HG02943 (cell line): Measurements from ENCODE around the gene ZFAND3.
"Not testable (repeated sequence)": the region's sequence is repeated elsewhere in the genome, so short reads cannot be mapped to it uniquely, and the experiment has no call there.

Experiments
- ATAC-seq: cut with Tn5 transposase; IDR thresholded peaks from one replicate; pipeline ENCODE4 v1.9.1; 2021; ENCODE audit warnings: mild to moderate bottlenecking, low read depth, moderate library complexity; ENCODE audit not compliant: unreplicated experiment

Gene ZFAND3

DNA sequence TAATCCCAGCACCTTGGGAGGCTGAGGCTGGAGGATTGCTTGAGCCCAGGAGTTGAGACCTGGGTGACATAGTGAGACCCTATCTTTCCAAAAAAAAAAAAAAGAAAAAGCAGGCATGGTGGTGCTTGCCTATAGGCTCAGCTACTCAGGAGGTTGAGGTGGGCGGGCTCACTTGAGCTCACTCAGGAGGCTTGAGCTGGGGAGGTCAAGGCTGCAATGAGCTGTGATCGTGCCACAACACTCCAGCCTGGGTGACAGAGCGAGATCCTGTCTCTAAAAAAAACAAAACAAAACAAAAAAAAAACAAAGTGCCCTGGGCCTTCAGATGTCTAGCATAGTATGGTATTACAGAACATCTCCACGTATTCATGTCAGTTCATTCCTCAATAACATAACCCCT lies 42.9 kb downstream of the ZFAND3 start:
- no peak for ATAC-seq

DNA sequence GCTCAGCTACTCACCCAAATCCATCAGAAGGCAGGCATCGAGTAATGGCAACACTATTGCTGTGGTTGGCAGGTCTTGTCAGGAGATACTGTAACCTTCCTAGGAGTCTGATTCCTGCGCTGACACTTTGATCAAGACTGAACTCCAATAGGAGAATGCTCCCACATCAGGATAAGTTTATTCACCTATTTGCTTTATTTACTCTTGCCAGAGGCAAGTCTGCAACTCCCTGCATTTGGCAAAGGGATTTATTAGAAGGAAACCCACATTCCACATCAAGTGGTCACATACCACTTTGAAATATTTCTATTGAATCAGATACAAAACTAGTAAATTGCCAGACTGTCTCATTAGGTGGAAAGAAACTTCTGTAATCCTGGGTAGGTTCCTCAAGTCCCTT lies 43.5 kb downstream of the ZFAND3 start:
- no peak for ATAC-seq

DNA sequence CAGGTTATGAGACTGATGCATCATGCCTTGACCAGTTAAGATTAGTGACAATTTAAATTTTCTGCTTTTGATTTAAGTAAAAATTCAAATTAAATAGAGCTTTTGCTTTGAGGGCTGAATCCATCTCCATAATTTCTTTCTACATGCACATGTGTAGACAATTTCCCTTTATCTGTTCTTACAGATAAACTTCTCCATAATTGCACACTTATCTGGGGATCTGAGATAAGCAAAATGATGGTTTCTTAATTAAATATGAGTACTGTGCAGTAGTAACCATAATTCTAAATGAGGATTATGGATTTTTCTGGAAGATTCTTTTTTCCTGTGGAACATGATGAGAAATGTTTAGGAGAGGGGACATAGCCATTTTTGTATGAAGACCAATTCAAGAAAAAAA lies 44.7 kb downstream of the ZFAND3 start:
- ATAC-seq = no peak

DNA sequence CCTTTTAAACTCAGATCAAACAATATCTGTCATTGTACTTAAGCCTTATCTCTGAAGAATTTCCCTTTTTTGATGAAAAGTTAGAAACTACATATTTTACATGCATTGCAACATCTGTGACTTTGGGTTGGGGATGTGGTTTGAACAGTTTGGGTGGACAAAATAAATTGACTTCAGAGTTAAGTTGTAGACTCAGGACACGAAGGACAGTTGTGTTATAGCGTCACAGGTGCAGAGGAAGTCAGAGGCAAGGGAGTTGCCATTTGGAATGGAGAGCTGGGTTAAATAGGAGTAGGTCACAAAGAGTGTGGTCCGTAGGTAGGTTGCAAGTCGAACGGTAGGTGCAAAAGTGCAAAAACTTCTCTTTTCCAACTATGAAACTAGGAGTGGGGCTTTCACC lies 46.0 kb downstream of the ZFAND3 start:
- no peak for ATAC-seq

DNA sequence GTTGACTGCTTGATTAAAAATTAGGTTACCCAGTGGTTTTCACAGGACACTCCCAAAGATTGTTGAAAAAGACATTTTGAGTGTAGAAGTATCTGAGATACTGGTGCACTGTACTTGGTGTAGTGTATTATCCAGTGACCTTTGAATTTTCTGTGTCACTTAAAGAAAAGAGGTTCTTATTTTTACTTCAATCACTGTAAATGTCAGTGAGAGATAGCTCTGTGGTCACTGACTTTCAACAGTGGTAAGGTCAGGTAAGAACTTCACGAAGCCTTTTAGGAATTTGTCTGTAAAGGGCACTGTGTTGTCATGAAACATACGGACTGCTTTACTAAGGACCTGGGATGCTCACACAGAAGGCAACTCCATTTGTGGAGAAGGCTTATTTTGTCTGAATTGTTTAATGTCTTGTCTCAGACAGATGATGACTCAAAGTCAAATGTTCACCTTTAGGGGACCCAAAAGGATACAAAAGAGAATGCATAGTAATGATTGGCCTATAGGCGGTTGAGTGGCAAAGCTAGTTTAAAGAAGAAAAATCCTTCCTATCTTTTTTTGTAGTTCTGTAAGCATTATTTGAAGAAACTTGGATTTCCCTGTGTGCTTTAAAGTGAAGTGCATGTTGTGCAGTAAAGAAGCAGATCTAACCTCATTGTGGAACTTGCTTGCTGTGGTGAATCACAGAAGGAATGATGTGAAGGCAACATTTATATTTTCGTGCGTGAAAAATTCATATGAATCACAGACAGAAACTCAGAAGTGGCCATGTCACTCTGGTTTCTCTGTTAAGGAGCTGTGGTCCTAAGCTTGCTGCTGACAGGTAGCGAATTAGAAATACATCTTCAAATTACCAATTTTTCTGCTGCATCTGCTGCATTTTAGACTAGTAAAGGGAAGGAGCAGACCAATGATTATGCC lies 47.3 kb downstream of the ZFAND3 start:
- no peak for ATAC-seq

DNA sequence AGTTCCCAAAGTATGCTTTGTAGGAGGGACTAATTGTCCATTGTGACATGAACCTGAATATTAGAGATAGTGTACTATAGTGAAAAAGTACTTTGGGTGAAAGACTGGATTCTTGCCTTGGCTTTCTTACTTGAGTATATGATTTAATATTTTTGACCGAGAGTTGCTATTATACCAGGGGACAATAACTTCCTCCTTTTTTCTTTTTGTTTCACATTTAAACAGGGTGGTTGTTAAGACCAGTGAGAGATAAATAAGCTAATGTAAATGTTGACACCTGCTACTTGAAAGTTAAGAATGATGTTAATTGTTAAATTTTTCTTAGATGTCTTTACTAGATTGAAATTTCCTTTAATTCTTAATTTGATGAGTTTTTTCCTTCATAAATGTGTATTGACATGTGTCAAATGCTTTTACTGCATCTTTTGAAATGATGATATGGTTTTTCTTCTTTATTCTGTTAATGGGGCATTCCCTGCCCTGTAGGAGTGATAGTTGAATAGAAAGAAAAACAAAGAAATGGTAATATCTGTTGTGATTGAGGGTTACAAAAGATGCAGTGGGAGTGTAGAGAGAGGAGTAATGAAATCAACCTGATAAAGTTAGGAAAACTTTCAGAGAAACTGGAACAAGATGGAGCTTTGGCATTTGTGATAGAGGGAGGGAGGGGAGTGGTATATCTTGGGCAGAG lies 48.4 kb downstream of the ZFAND3 start:
- ATAC-seq = no peak

DNA sequence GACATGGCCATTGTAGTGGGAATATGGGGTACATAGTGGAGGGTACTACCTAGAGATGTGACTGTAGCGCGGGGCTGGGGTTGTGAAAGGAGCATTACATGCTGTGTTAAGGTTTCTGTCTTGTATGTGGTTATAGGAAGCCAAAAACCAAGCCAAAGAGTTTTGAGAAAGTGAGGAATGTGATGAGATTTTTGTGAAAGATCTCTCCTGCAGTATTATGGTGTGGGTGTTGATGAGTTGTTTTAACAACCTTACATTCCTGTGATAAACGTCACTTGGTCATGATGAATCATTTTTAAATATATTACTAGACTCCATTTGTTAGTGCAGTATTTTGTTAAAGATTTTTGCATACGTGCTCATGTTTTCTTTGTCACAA lies 48.9 kb downstream of the ZFAND3 start:
- ATAC-seq = no peak

DNA sequence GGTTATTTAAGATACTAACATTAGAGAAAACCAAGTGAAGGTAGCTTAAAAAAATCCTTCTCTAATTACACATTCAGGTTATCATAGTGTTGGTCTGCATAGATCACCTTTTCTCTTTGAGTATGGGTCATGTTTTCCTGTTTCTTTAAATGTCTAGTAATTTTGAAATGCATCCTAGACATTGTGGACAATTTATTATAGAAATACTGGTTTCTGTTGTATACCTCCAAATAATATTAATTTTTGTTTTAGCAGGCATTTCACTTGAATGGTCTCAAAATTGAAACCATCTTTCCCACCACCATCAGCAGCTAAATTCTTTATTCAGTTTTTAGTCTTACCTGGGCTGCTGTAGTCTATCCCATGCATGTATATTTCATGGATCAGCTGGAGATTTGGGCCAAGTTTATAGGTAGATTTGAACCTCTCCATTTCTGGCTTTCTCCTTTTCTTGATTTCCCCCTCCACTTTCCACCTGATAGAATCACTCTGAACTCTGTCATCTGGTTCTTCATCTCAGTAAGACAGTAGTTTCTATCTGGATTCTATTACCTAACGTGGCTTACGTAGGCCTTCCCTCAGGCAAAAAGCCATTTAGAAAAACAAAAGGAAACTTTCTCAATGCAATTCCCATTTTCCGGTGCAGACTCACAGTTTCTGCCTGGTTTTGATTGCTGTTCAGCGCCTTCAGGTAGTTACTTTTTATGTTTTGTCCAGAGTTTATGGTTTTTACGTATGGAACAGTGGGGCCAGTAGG lies 52.3 kb downstream of the ZFAND3 start:
- ATAC-seq = no peak

DNA sequence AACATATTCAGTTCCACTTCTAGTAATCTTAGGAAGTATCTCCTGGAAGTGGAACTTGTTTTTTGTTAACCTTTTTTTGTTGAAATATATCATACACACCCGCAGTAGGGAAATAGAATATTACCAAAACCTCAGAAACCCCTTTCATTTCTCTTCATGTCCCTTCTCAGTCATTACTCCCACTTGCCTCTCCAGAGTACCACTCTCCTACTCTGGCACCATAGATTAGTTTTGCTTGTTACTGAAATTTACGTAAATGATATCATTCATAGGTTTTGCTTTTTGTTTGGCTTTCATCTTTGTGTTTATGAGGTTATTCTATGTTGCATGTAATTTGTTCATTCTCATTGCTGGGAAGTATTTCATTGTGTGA lies 52.8 kb downstream of the ZFAND3 start:
- ATAC-seq = no peak

DNA sequence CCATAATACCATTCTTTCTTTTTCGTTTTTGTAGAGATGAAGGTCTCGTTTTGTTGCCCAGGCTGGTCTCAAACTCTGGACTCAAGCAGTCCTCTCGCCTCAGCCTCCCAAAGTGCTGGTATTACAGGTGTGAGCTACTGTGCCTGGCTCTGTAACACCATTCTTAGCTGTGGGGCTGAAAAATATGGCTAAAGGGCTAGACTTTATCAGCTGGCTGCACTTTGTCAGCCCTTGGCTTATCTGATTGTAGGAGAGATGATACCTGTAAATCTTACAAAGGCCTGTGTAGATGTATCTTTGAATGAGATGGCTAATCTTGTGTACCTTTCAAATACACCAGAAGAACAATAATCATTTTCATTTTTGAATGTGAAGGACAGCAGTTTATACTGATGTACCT lies 55.2 kb downstream of the ZFAND3 start:
- no peak for ATAC-seq

DNA sequence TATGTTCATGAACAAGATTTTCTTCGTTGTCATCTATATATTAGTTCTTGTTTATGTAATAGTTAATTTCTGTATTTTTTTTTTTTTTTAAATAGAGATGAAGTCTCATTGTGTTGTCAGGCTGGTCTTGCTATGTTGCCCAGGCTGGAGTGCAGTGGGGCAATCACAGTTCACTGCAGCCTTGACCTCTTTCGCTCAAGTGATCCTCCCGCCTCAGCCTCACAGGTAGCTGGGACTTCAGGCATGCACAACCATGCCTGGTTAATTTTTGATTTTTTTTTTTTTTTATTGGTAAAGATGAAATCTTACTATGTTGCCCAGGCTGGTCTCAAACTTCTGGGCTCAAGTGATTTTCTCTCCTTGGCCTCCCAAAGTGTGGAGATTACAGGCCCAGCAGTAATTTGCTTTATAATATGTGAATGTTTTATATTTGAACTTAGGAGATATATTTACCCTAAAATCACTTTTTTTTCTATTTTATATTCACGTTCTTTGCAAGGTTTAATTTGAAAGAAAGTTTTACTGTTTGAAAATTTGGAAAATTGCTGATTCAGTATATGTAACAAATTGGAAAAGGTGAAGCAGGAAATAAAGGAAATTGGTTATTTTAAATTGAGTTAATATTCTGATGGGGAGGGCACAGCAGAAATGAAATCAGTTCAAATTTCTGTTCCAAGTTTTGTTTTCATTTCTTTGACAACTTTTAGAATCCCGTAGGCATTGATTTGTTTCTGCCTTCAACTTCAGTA lies 56.2 kb downstream of the ZFAND3 start:
- ATAC-seq = no peak

DNA sequence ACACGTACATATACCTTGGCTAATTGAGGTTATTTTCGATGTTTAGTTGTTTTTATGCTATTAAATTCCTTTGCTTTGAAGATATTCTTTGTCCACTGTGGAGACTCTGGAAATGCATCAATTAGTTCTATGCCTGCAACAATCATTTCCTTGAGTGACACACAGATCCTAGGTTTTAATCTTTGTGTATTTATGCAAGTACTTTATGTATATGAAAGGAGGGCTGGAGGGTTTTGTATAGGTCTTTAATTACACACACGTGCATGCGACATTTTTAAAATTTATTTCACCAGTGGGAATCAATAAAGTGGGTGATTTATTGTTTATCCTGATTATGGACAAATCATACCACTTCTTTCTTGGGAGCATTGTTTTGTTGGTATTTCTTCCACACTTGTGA lies 57.3 kb downstream of the ZFAND3 start:
- no peak for ATAC-seq

DNA sequence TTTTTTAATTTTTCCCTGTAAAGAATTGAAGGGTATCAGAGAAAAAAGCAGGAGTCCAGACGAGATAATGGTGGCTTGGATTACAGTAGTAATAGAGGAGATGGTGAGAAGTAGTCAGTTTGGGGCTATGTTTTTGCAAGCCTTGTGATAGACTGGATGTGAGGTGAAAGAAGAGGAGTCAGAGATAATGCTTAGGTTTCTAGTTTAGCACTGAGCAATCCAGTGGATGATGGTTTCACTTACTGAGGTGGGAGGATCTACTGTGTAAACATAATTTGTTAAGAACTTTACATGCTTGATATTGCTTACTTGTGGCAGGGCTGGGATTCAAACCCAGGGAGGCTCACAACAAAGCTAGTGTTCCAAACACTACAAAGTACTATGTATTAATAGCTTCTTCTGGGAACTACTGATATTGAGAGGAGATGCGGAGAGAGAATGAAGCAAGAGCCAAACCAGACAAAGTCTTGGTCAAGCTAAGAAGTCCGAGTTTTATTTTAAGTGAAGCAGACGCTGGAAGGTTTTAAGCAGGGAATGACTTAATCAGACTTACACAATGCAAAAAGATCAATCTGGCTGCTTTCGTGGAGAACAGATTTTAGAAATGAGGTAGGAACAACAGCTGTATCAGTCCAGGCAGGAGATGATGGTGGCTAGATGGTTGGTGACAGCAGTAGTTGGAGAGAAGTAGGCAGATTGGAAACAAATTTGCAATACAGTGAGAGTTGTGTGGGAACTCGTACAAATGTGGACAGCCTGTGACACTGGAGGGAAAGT lies 58.0 kb downstream of the ZFAND3 start:
- no peak for ATAC-seq

DNA sequence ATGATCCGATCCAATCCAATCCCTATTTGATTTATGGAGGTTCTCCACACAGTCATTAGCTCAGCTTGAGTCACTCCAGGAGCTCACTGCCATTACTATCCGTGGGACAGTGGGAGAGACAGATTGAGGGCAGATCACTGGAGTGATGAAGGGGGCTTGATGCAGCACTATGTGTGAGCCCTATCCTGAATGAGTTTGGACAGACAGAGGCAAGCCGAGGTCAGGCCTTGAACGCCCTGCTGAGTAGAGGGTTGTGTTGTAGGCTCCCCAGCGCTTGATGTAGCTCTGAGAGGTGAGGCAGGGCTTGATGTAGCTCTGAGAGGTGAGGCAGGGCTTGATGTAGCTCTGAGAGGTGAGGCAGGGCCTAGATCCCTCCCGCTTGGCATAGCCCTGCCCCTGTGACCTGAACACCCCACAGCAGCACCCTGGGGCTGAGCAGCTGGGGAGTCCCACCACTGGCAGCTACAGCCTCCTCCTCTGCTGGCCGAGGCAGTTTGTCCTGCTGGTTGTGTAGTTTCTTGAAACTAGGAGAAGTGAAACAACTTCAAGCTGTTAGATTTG lies 58.7 kb downstream of the ZFAND3 start:
- no peak for ATAC-seq

DNA sequence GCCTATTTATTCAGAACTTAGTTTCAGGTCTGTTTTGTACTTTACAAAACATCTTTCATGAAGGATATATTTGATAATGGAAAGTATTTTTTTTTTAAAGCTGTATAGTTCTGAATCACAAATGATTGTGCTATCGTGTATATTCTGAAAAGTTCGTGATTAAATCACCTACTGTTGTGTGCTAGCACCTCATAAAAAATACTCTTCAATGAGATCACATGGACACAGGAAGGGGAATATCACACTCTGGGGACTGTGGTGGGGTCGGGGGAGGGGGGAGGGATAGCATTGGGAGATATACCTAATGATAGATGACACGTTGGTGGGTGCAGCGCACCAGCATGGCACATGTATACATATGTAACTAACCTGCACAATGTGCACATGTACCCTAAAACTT lies 61.1 kb downstream of the ZFAND3 start:
- not testable (repeated sequence) for ATAC-seq

DNA sequence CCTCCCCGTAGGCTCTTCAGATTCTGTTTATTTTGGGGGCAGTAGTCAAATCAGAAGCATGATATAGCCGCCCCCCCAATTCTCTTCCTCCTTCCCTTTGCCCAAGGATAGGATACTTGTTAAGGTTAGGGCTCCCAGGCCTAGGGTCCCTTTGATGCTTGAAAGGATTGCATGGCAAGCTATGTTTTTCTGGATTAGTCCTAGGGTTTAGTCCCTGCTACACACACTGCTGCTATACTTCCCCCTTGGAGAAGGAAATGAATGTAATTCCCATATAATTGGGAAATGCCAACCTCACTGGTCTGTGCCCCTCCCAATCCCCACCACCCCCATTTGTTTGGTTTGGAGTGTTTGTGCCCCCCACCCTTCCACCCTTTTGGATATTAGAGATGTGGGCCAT lies 62.8 kb downstream of the ZFAND3 start:
- ATAC-seq = no peak

DNA sequence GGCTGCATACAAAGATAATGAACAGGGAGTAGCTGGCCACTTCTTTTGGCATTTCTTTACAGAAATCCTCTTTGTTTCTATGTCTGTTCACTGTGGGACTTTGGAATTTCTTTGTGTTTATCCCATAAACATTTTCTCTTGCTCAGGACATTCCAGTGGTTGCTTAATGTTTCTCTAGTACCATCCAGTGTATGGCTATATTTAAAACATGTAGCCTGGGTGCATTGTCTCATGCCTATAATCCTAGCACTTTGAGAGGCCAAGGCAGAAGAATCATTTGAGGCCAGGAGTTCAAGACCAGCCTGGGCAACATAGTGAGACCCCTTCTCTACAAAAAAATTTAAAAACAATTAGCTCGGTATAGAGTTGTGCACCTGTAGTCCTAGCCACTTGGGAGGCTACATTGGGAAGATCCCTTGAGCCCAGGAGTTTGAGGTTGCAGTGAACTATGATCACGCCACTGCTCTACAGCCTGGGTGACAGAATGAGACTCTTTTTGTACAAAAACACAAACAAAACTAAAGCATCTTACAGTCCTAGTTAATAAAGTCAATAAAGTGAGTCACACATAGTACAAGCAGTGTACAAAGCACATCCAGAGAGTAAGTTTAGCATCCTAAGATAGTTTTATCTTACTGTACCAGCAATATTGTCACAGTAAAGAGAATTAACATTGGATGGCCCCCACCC lies 63.3 kb downstream of the ZFAND3 start:
- no peak for ATAC-seq

DNA sequence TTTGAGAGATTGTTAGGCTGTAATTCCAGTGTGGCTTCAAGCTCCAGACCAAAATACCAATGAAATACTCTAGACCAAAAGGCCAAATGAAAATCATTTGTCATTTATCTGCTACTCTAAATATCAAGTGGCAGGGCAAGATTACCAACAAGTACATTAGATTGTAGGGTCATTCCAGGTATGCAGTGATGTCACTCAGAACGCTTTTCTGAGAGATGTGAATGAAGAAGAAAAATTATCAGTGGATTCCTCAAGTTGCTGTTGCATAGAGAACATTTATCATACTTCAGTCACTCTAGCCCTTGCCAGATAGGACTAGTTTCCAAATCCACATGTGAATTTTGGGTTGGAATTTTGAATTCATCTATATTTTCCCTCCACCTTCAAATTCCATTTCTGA lies 65.0 kb downstream of the ZFAND3 start:
- no peak for ATAC-seq

DNA sequence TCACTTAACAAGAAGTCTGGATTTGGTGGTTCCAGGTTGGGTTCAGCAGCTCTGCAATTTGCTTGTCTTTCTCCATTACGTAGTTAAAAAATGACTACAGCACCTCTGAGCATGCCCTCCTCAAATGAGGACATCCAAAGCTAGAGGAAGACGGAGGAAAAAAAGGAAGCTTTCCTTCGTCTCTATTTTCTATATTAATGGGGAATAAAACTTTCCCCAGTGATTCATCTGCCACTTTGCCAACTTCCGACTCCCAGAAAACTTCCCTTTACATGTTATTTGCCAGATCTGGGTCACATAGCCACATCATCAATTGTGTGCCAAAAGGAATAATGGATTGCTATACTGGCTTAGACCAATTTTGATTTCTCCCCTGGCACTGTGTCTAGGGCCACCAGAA lies 69.5 kb downstream of the ZFAND3 start:
- ATAC-seq = no peak
